WTC11 (cell line): ENCODE data around the gene DESI1.

ENCODE experiments used
- CTCF ChIP-seq: fragments of 200-600 bp; IDR thresholded peaks from 2 replicates; pipeline ENCODE4 v1.8.0; 2022; ENCODE audit warnings: antibody characterized with exemption
- ESRRA ChIP-seq: sonication (generic); formaldehyde crosslinking; IDR thresholded peaks from 2 replicates; pipeline ENCODE4 v1.8.1; 2022; ENCODE audit warnings: mild to moderate bottlenecking, missing genetic modification reagents, borderline replicate concordance
- JUN ChIP-seq: sonication (generic); formaldehyde crosslinking; IDR thresholded peaks from 2 replicates; pipeline ENCODE4 v1.8.0; 2023; ENCODE audit warnings: mild to moderate bottlenecking, missing genetic modification reagents
- NR3C1 ChIP-seq: sonication (generic); formaldehyde crosslinking; conservative IDR thresholded peaks from 2 replicates; pipeline ENCODE4 v1.8.1; 2023; ENCODE audit warnings: low read depth, mild to moderate bottlenecking, missing genetic modification reagents
- OVOL2 ChIP-seq: fragments of 250-450 bp; sonication (Bioruptor Pico); IDR thresholded peaks from 2 replicates; pipeline ENCODE4 v1.9.0; 2021; ENCODE audit warnings: mild to moderate bottlenecking, borderline replicate concordance
- USF2 ChIP-seq: sonication (generic); formaldehyde crosslinking; IDR thresholded peaks from 2 replicates; pipeline ENCODE4 v1.8.1; 2023; ENCODE audit warnings: mild to moderate bottlenecking, missing genetic modification reagents, moderate library complexity
- TF ChIP-seq, protein P1 (sequence below): sonication (generic); formaldehyde crosslinking; IDR thresholded peaks from 2 replicates; pipeline ENCODE4 v1.8.1; 2022; ENCODE audit warnings: mild to moderate bottlenecking, missing genetic modification reagents, moderate library complexity, borderline replicate concordance

- TF ChIP-seq CTCF (no peak), OVOL2 (no peak), USF2 (no peak), NR3C1 (CRISPR knock-in tag) (no peak), JUN (CRISPR knock-in tag) (no peak), ESRRA (CRISPR knock-in tag) (no peak)
- TF ChIP-seq, protein P1, sequence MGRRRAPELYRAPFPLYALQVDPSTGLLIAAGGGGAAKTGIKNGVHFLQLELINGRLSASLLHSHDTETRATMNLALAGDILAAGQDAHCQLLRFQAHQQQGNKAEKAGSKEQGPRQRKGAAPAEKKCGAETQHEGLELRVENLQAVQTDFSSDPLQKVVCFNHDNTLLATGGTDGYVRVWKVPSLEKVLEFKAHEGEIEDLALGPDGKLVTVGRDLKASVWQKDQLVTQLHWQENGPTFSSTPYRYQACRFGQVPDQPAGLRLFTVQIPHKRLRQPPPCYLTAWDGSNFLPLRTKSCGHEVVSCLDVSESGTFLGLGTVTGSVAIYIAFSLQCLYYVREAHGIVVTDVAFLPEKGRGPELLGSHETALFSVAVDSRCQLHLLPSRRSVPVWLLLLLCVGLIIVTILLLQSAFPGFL (CRISPR knock-in tag), result no peak
Measured at GRCh38 chr22:41656556-41656955, 35.7 kb upstream of the DESI1 start.
